ENCODE results near the gene DNAJC24.

DNA sequence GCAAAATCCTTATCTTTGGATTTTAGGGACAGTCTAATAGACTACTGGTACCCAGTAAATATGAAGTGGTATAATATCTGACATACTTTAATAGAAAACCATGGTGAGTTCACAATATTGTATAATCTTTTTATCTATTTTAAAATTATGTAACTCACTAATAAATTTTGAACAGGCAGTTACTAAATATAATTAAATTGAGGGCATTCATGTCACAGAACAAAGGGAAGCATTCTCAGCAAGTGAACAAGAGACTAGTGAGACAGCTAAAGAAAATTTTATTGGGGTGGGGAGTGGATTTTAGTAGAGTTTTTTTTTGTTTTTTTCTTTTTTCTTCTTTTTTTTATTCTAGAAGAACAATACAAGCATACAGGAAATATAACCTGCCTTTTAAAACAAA lies 55.0 kb downstream of the DNAJC24 start:
- TF ChIP-seq, protein P1, sequence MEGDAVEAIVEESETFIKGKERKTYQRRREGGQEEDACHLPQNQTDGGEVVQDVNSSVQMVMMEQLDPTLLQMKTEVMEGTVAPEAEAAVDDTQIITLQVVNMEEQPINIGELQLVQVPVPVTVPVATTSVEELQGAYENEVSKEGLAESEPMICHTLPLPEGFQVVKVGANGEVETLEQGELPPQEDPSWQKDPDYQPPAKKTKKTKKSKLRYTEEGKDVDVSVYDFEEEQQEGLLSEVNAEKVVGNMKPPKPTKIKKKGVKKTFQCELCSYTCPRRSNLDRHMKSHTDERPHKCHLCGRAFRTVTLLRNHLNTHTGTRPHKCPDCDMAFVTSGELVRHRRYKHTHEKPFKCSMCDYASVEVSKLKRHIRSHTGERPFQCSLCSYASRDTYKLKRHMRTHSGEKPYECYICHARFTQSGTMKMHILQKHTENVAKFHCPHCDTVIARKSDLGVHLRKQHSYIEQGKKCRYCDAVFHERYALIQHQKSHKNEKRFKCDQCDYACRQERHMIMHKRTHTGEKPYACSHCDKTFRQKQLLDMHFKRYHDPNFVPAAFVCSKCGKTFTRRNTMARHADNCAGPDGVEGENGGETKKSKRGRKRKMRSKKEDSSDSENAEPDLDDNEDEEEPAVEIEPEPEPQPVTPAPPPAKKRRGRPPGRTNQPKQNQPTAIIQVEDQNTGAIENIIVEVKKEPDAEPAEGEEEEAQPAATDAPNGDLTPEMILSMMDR (IDR thresholded peaks at IDR 0.05; ENCODE audit: poor library complexity, severe bottlenecking) = no peak
- TF ChIP-seq EZH2 (IDR thresholded peaks at IDR 0.05; ENCODE audit: borderline replicate concordance, insufficient read depth, low read length, poor library complexity, severe bottlenecking) (no peak), EP300 (conservative IDR thresholded peaks at IDR 0.05; ENCODE audit: poor library complexity, severe bottlenecking) (no peak), TAF1 (IDR thresholded peaks at IDR 0.05; ENCODE audit: low read depth) (no peak), RAD21 (conservative IDR thresholded peaks at IDR 0.05) (no peak), POLR2AphosphoS5 (IDR thresholded peaks at IDR 0.05) (no peak)
- TF ChIP-seq, protein P2, sequence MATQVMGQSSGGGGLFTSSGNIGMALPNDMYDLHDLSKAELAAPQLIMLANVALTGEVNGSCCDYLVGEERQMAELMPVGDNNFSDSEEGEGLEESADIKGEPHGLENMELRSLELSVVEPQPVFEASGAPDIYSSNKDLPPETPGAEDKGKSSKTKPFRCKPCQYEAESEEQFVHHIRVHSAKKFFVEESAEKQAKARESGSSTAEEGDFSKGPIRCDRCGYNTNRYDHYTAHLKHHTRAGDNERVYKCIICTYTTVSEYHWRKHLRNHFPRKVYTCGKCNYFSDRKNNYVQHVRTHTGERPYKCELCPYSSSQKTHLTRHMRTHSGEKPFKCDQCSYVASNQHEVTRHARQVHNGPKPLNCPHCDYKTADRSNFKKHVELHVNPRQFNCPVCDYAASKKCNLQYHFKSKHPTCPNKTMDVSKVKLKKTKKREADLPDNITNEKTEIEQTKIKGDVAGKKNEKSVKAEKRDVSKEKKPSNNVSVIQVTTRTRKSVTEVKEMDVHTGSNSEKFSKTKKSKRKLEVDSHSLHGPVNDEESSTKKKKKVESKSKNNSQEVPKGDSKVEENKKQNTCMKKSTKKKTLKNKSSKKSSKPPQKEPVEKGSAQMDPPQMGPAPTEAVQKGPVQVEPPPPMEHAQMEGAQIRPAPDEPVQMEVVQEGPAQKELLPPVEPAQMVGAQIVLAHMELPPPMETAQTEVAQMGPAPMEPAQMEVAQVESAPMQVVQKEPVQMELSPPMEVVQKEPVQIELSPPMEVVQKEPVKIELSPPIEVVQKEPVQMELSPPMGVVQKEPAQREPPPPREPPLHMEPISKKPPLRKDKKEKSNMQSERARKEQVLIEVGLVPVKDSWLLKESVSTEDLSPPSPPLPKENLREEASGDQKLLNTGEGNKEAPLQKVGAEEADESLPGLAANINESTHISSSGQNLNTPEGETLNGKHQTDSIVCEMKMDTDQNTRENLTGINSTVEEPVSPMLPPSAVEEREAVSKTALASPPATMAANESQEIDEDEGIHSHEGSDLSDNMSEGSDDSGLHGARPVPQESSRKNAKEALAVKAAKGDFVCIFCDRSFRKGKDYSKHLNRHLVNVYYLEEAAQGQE (IDR thresholded peaks at IDR 0.05; ENCODE audit: borderline replicate concordance) = no peak
